Panc1 (cell line): Measurements from ENCODE around the gene TRAK1. TPM values are rescaled to one million over a fixed set of nuclear protein-coding genes. Genes with fewer than 3 reads are reported as not detected.

ENCODE experiments used
- ATAC-seq: fragments of 200-7000 bp; cut with Tn5 transposase; 2 replicates; pipeline ENCODE4 v1.9.1; 2020; ENCODE audit warnings: mild to moderate bottlenecking, moderate library complexity
- BruUV-seq: library from RNA; stranded (reverse); fragments of 400-500 nt; replicated peaks from 2 replicates; lab custom pipeline; 2021; lab: Mats Ljungman, UMichigan
- CTCF ChIA-PET: fragments of 300-600 bp; sonication (Branson Sonifier 250); formaldehyde crosslinking; loops from one replicate; lab custom pipeline; 2022; ENCODE audit warnings: antibody characterized with exemption; lab: Charles Lee
- POLR2A ChIA-PET: fragments of 300-600 bp; sonication (Branson Sonifier 250); formaldehyde crosslinking; loops from one replicate; lab custom pipeline; 2022; ENCODE audit warnings: antibody characterized with exemption; lab: Charles Lee
- DNase-seq: peaks from one replicate; pipeline ENCODE4 v3.0.0-alpha.2; 2010; ENCODE audit warnings: low read depth, low spot score
- H3K27ac ChIP-seq: 2 replicates; pipeline ENCODE4 v1.5.1; 2011; ENCODE audit warnings: mild to moderate bottlenecking, low read length, inconsistent platforms
- H3K27me3 ChIP-seq: fragments of 200-500 bp; sonication (Bioruptor generic); 2 replicates; pipeline ENCODE4 v1.6.0; 2014; ENCODE audit warnings: low read length, inconsistent platforms; ENCODE audit not compliant: control insufficient read depth, insufficient read depth
- H3K36me3 ChIP-seq: fragments of 200-500 bp; sonication (Bioruptor generic); 2 replicates; pipeline ENCODE4 v1.5.1; 2014; ENCODE audit warnings: inconsistent platforms, mild to moderate bottlenecking, low read length, moderate library complexity; ENCODE audit not compliant: control insufficient read depth, insufficient read depth
- H3K4me1 ChIP-seq: 2 replicates; pipeline ENCODE4 v1.5.1; 2011; ENCODE audit warnings: inconsistent platforms, mild to moderate bottlenecking, low read length, moderate library complexity; ENCODE audit not compliant: control insufficient read depth, insufficient read depth
- H3K4me3 ChIP-seq, 2 experiments: 2 replicates each; pipeline ENCODE4 v1.5.1; 2011 to 2012; ENCODE audit warnings: low read depth in 2 of 2, low read length in 2 of 2, mild to moderate bottlenecking in 2 of 2, inconsistent platforms in 1 of 2, moderate library complexity in 1 of 2
- H3K9me3 ChIP-seq: fragments of 200-500 bp; sonication (Bioruptor generic); 2 replicates; pipeline ENCODE4 v1.5.1; 2014; ENCODE audit warnings: low read depth, mild to moderate bottlenecking, inconsistent platforms, low read length, moderate library complexity; ENCODE audit not compliant: control insufficient read depth, insufficient read depth
- CTCF ChIP-seq: fragments of 450-650 bp; IDR thresholded peaks from 2 replicates; pipeline ENCODE4 v1.5.1; 2017; ENCODE audit warnings: mild to moderate bottlenecking
- POLR2AphosphoS5 ChIP-seq: IDR thresholded peaks from 2 replicates; pipeline ENCODE4 v1.6.1; 2012; ENCODE audit warnings: mild to moderate bottlenecking, low read depth, low read length, moderate library complexity
- REST ChIP-seq, 2 experiments: IDR thresholded peaks; 2 replicates each; pipeline ENCODE4 v1.6.1; 2011 to 2012; ENCODE audit warnings: low read depth in 2 of 2, control low read depth in 1 of 2, low read length in 1 of 2, mild to moderate bottlenecking in 1 of 2, moderate library complexity in 1 of 2; ENCODE audit not compliant: insufficient read depth in 1 of 2
- SIN3A ChIP-seq: IDR thresholded peaks from 2 replicates; pipeline ENCODE4 v1.6.1; 2012; ENCODE audit warnings: low read depth, mild to moderate bottlenecking, low read length, moderate library complexity, borderline replicate concordance; ENCODE audit not compliant: insufficient read depth
- TCF7L2 ChIP-seq: IDR thresholded peaks from 2 replicates; pipeline ENCODE4 v1.6.1; 2011; ENCODE audit warnings: mild to moderate bottlenecking, low read depth, low read length, inconsistent platforms
- in situ Hi-C: cut with HindIII; loops from 2 replicates; pipeline ENCODE4 v1.10.0; 2016; ENCODE audit warnings: low sequenced_read_pairs, low pct_unique_long_range_greater_than_20kb
- intact Hi-C: fragments of 100-400 bp; cut with micrococcal nuclease; formaldehyde crosslinking; loops from one replicate; pipeline ENCODE4 v1.10.0; 2022; ENCODE audit not compliant: unreplicated experiment
- total RNA-seq: library from RNA; stranded (reverse); gene quantifications from one replicate; pipeline ENCODE4 v1.2.1, GENCODE V29; 2021; ENCODE audit not compliant: unreplicated experiment

Gene TRAK1
- total RNA-seq, 1 experiment from 2014 or later, result 38.4 TPM

GRCh38 chr3:42176242-42177034, 85.3 kb downstream of the TRAK1 start:
- no peak for TF ChIP-seq TCF7L2
- no peak for TF ChIP-seq REST (IDR thresholded peaks at IDR 0.05; ENCODE audit: insufficient read depth in 1 of 2, low read depth in 2 of 2, low read length in 1 of 2)
- TF ChIP-seq CTCF, result no peak
- no peak for TF ChIP-seq POLR2AphosphoS5
- no peak for TF ChIP-seq SIN3A
- Histone ChIP-seq H3K36me3 (no peaks in the 10 kb centered on the region), H3K27ac (no peak overlapping the region), H3K4me3 (no peak overlapping the region), H3K9me3 (no peaks in the 10 kb centered on the region), H3K4me1 (no peaks in the 10 kb centered on the region; the same call in 1 of the 2 replicates), H3K27me3 (no peaks in the 10 kb centered on the region)
- ChIA-PET POLR2A (no interaction called here), CTCF (interaction anchor here (1.0 kb wide), 1 partner anchor 14 kb away, joined by 6 read pairs; no protein-coding TSS in a partner anchor)
- ATAC-seq (no peak), DNase-seq (no peak)
- intact Hi-C loops (no loop called here), in situ Hi-C loops (no loop called here)
- BruUV-seq, result no TSS peak

DNA sequence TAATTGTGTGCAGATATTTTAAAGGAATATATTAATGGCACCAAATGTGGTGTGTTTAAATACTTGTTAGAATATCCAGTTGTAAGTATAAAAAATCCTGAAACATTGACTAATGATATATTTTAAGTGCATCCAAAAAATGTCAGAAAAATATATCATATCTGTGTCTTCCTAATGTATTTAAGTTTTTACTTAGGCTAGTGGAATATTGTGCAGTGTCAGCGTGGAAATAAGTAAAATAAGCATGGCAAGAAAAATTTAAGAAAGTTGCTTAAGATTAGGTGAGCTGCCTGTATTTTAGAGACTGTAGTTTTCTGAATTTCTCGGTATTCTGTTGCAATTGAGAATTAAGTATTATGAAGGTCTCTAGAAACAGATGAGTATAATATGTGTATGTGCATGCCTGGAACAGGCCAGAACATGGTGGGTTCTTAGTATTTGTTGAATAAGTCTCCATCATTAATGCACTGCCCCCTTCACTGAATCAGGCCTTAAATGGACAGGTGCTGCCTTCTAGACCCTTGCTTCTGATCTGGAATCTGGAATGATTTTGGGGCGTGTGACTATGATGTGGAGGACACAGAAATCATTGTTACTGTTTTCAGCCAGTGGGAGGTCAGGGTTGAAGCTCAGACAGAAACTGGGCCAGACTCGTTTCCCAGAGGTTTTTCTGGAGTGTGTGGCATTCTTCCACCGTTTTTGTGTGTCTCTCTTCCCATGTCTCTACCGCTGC, 86.1 kb downstream of the TRAK1 start:
- DNase-seq, result no peak
- CTCF ChIA-PET, result interaction anchor here (1.0 kb wide), 1 partner anchor 13 kb away, joined by 6 read pairs; no protein-coding TSS in a partner anchor

More for the DNA sequence above, 86.1 kb downstream of the TRAK1 start:
- Histone ChIP-seq H3K27ac (no peak overlapping the region), H3K27me3 (no peaks in the 10 kb centered on the region), H3K4me1 (no peaks in the 10 kb centered on the region; the same call in 1 of the 2 replicates), H3K36me3 (no peaks in the 10 kb centered on the region), H3K9me3 (no peaks in the 10 kb centered on the region), H3K4me3 (no peak overlapping the region)
- no peak for ATAC-seq
- TF ChIP-seq SIN3A (no peak), CTCF (no peak), TCF7L2 (no peak), REST (IDR thresholded peaks at IDR 0.05; ENCODE audit: insufficient read depth in 1 of 2, low read depth in 2 of 2, low read length in 1 of 2) (no peak), POLR2AphosphoS5 (no peak)
- in situ Hi-C loops, result no loop called here
- POLR2A ChIA-PET, result no interaction called here
- no TSS peak for BruUV-seq
- intact Hi-C loops, result no loop called here
